Measurements from ENCODE around the gene BDH1. TPM values are rescaled to one million over a fixed set of nuclear protein-coding genes. Genes with fewer than 3 reads are reported as not detected.
A peak's percentile ranks its signal among the peaks of the same experiment; 100 is the strongest.

Gene BDH1
- total RNA-seq, 1 experiment from 2014 or later: 24.7 TPM

- no peak for DNase-seq (ENCODE audit: low read depth)
Observed at GRCh38 chr3:197505796-197506548, 49.8 kb downstream of the BDH1 start.

DNA sequence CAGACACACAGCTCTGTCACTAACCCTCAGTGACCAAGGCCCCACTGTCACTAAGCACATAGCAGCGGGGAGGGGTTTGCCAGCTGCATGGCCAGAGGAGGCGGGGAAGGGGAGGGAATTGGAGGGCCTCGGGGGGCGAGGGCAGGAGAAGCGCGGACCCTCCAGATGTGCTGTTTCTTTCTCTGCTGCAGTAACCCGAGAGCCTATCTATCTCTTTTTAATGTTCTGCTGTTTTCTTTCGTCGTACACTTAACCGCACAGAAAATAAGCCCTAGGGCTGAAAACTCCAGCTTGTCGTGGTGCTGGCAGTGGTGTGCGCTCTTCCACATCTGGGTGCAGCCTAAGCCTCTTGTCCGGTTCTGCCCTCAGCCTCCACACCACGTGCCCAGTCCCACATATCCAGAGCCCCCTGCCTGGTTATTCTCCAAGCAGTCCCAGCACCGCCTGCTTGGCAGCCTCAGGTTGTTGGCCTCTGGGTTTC lies 51.1 kb downstream of the BDH1 start:
- no peak for DNase-seq (ENCODE audit: low read depth)

- DNase-seq (ENCODE audit: low read depth): no peak
Observed at GRCh38 chr3:197504229-197504628, 51.5 kb downstream of the BDH1 start.

DNA sequence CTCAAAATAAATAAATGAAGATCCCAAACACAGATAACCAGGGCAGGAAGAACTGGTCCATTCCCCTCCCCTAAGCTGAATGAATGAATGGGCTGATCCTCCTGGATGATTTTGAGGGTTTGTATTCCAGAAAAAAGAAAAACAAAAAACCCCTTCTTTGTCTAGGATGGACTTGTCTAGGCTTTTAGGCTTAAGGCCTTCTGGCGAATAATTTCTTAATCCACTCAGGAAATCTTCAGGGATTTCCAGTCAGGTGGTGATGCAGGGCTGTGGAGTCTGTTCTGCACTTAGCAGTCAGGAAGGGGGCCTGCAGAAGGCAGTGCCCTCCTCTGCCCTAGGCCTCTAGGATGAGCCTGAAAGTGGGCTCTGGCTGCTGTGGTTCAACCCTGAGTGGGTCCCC lies 52.1 kb downstream of the BDH1 start:
- DNase-seq (ENCODE audit: low read depth): no peak

- peak; percentile 88 for DNase-seq (ENCODE audit: low read depth)
Observed at GRCh38 chr3:197501879-197502620, 53.7 kb downstream of the BDH1 start.

GRCh38 chr3:197501496-197501878 lies 54.3 kb downstream of the BDH1 start:
- DNase-seq (ENCODE audit: low read depth): peak; percentile 82

DNA sequence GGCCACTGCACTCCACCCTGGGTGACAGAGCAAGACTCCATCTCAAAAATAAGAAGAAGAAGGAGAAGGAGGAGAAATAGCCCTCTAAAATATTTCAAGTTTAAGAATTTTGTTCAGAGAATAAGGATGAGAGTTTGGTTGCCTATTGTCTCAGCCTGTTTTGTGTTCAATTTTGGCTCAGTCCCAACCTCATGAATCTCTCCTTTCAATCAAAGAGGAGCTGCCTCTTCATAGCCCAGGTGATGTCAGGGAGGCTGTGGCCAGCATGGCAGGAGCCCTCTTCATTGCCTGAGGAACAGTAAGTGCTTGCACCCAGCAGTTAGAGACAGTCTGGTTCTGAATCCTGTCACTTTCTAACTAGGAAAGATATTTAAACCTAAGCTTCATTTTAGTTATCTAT lies 55.0 kb downstream of the BDH1 start:
- DNase-seq (ENCODE audit: low read depth): no peak

- peak; percentile 93 for DNase-seq (ENCODE audit: low read depth)
Observed at GRCh38 chr3:197499427-197499826, 56.3 kb downstream of the BDH1 start.

- DNase-seq (ENCODE audit: low read depth): no peak
Observed at GRCh38 chr3:197498499-197499241, 57.1 kb downstream of the BDH1 start.

DNA sequence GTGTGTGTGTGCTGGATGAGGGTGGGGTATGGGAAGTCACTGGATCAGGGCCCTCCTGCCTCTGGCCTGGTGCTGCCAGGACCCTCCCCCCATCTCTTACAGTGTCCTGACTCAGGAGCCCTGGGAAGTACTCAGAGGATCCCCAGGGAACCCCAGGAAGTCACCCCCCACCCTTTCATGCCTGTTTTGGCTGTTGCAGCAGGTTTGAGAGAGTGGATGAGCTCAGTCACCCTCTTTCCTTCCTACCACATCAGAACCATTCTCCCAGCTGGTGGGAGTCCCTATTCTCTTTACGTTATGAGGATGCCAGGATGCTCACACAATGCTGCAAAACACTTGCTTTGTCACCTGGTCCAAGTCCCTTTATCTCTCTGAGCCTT lies 59.0 kb downstream of the BDH1 start:
- peak; percentile 48 for DNase-seq (ENCODE audit: low read depth)

GRCh38 chr3:197495999-197496745 lies 59.6 kb downstream of the BDH1 start:
- peak; percentile 63 for DNase-seq (ENCODE audit: low read depth)

DNA sequence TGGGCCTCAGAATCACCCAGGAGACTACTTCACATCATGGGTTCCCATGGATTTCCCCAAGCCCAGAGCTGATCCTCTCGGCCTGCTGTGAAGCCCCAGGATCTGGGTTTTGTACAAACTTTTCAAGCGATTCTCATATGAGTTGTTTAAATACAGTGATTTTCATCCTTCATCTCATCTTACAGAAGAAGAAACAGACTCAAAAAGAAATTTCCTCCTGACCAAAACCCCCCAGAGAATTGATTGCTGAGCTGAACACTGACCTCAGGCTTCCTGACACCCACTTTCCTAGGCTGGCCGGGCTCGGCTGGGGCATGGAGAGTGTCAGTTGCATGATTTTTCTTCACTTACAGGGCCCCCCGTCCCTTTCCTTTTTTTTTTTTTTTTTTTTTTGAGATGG lies 60.3 kb downstream of the BDH1 start:
- DNase-seq (ENCODE audit: low read depth): no peak

DNA sequence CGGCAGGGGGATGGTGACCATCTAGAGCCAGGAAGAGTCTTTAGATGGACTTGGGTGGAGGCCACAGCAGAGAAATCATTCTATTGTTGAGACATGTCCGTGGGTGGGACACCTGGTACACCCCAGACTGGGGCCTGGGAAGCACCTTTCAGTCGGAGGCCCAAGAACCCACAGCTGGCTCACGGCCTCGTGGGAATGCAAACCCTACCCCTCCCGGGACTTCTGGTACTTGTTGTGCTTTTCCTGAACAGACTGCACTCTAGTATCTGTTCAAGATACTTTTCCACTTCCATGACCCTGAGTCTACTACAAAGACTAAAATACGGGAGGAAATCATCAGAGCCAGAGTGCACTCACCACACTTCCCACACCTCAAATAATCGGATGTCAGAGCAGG lies 60.7 kb downstream of the BDH1 start:
- DNase-seq (ENCODE audit: low read depth): no peak

DNA sequence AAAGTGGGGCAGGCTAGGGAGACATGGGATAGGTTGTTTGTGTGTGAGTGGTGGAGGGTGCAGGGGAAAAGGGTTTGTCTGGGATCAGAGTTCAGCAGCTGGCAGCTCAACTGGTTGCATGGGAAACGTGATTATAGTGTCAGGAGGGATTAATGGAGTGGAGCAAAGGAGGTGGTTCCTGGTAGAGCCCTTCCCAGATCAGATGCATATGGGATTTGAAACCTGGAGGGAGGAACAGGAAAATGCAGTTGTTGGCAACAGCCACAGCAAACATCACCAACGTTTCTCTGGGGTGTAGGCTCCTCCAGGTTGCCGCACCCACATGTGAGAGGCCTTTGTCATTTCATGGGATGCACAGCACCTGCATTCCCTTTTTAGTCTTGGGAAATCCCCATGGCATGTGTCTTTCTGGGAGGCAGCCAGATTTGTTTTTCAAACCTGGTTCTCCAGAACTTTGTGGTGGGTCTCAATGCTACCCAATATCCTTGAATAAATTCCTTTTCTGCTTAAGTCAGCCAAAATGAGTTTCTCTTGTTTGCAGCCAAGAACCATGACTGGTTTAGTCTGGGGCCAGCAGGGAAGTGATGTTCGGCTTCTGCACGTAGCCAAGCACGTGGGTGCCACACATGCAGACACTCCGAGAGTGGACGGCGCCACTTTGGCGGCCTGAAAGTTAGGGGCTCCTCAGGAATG lies 61.3 kb downstream of the BDH1 start:
- DNase-seq (ENCODE audit: low read depth): no peak

- DNase-seq (ENCODE audit: low read depth): no peak
Observed at GRCh38 chr3:197493049-197493448, 62.7 kb downstream of the BDH1 start.

GRCh38 chr3:197491923-197492664 lies 63.7 kb downstream of the BDH1 start:
- DNase-seq (ENCODE audit: low read depth): no peak

DNA sequence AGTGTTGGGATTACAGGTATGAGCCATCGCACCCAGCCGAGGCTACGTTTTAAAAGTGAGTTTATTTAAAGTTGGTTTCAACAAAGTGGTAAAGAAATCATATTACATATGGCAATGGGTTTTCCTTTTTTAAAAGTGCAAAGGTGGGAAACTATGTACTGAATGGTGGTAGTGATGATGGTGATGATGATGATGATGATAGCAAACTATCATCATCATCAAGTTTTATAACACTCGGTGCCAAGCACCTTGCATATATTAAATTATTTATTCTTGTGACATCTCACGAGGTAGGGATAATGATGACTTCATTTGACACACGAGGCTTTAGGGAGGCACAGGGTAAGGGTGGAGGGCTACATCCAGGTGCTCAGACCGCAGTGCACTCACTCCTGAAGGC lies 64.3 kb downstream of the BDH1 start:
- DNase-seq (ENCODE audit: low read depth): no peak

GRCh38 chr3:197490098-197491058 lies 65.4 kb downstream of the BDH1 start:
- DNase-seq (ENCODE audit: low read depth): peak; percentile 96

- DNase-seq (ENCODE audit: low read depth): peak; percentile 99
Observed at GRCh38 chr3:197487911-197488391, 67.8 kb downstream of the BDH1 start.
